Esophagus squamous epithelium (tissue), 5 donors: Measurements from ENCODE around the gene TKFC. TPM values are rescaled to one million over a fixed set of nuclear protein-coding genes. Genes with fewer than 3 reads are reported as not detected.

Experiments
- DNase-seq: peaks from one replicate; lab custom pipeline; 2025; lab: John Stamatoyannopoulos, UW
- H3K27ac ChIP-seq, 4 donors: fragments of 200-600 bp; sonication (generic); one replicate each; pipeline ENCODE4 v1.5.1; 2016 to 2019; ENCODE audit warnings: mild to moderate bottlenecking in 1 of 4
- H3K27me3 ChIP-seq, 4 donors: fragments of 200-600 bp; sonication (generic); 1 replicate in 3 of 4; 2 replicates in 1 of 4; pipeline versions ENCODE4 v1.5.1 to v1.6.0; 2017 to 2021; ENCODE audit warnings: antibody characterized with exemption in 1 of 4
- H3K36me3 ChIP-seq, 3 donors: fragments of 200-600 bp; sonication (generic); one replicate each; pipeline ENCODE4 v1.5.1; 2016 to 2019
- H3K4me1 ChIP-seq, 3 donors: fragments of 200-600 bp; sonication (generic); one replicate each; pipeline ENCODE4 v1.5.1; 2017 to 2019
- H3K4me3 ChIP-seq, 4 donors: fragments of 200-600 bp; sonication (generic); 1 replicate in 3 of 4; 2 replicates in 1 of 4; pipeline ENCODE4 v1.5.1; 2016 to 2019; ENCODE audit warnings: mild to moderate bottlenecking in 2 of 4, moderate library complexity in 1 of 4
- H3K9me3 ChIP-seq, 3 donors: fragments of 200-600 bp; sonication (generic); one replicate each; pipeline ENCODE4 v1.5.1; 2016 to 2019
- POLR2A ChIP-seq, 4 donors: fragments of 450-650 bp; IDR thresholded peaks; one replicate each; pipeline ENCODE4 v1.6.1; 2017; ENCODE audit warnings: antibody characterized with exemption in 4 of 4, mild to moderate bottlenecking in 4 of 4, moderate library complexity in 3 of 4
- WGBS, 2 donors: methylation state at CpG; one replicate each; pipeline ENCODE4 v1.1.5; 2018; 5-methylcytosine and 5-hydroxymethylcytosine counted together
- intact Hi-C: fragments of 100-400 bp; cut with DNase I; formaldehyde crosslinking; loops from one replicate; pipeline ENCODE4 v1.15.0; 2022
- total RNA-seq, 4 donors: library from RNA; depleted of rRNA; stranded (reverse); fragments of >200 nt; gene quantifications; one replicate each; pipeline ENCODE4 v1.1.0, GENCODE V29; 2016
- TF ChIP-seq, protein P1 (sequence below), 6 experiments: fragments of 450-650 bp in 4 of 6; fragments of 200-600 bp in 2 of 6; sonication (generic) in 2 of 6; IDR thresholded peaks; one replicate each; pipeline ENCODE4 v1.5.1; 2016 to 2019; ENCODE audit warnings: antibody characterized with exemption in 6 of 6, mild to moderate bottlenecking in 4 of 6, moderate library complexity in 4 of 6
- donor health status: DM: yes; HTN: yes; CAD: no.

TKFC gene
- total RNA-seq, 4 donors from 2014 or later, result 19.8 to 29.2 (median 26.4) TPM

DNA sequence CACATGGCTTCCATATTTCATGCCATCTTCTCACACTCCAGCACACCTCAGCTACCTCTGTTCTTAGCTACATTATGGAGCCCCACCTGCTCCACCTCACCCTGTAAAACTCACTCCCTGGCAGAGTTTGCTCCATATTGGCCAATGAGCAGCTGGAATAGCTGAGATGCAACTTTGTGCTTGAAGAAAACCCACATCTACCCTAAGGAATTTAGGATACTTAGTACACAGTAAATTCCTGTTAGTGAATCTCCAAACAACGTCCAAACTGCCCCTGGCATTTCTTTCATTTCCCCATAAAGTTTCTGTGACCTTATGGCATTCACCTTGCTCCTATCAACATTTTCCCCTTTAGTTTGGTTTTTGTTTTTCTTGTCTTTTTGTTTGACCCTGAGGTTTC lies 35.7 kb upstream of the TKFC start:
- Histone ChIP-seq H3K4me1 (peaks cover 29 to 49% (median 37%) of the 10 kb centered on the region in 3 donors), H3K27me3 (peaks cover 0 to 34% (median 0%) of the 10 kb centered on the region in 4 donors), H3K36me3 (peaks cover 11 to 39% (median 18%) of the 10 kb centered on the region in 3 donors), H3K9me3 (no peaks in the 10 kb centered on the region), H3K4me3 (no peak overlapping the region), H3K27ac (peak overlapping the region in 2 of 4 donors; percentile 38 to 64)
- no peak for DNase-seq
- intact Hi-C loops, result no loop called here
- TF ChIP-seq, protein P1, sequence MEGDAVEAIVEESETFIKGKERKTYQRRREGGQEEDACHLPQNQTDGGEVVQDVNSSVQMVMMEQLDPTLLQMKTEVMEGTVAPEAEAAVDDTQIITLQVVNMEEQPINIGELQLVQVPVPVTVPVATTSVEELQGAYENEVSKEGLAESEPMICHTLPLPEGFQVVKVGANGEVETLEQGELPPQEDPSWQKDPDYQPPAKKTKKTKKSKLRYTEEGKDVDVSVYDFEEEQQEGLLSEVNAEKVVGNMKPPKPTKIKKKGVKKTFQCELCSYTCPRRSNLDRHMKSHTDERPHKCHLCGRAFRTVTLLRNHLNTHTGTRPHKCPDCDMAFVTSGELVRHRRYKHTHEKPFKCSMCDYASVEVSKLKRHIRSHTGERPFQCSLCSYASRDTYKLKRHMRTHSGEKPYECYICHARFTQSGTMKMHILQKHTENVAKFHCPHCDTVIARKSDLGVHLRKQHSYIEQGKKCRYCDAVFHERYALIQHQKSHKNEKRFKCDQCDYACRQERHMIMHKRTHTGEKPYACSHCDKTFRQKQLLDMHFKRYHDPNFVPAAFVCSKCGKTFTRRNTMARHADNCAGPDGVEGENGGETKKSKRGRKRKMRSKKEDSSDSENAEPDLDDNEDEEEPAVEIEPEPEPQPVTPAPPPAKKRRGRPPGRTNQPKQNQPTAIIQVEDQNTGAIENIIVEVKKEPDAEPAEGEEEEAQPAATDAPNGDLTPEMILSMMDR (IDR thresholded peaks at IDR 0.05), result no peak
- TF ChIP-seq POLR2A (IDR thresholded peaks at IDR 0.05), result no peak
- WGBS, 2 donors, result 6 to 24% methylated on average over 1 of the region's 1 CpG

DNA sequence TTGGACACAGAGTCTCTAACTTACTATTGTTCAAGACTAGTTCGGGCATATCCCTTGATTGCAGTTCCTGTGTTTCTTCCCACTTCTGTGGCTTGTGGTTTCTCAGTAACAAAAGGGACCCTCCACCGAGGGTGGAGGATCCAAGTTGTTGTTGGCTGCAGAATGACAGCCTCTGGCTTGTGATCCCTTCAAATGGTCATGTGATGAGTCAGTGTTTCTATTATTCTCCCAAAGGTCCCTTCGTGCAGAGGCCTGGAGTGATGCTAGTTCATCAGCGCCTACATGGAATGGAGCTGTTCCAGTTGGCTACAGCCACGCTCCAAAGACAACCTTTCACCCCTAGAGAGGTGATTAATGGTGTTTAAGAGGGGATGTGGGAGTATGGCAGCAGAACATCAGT lies 35.3 kb upstream of the TKFC start:
- peaks cover 14 to 43% (median 22%) of the 10 kb centered on the region in 3 donors for H3K36me3 ChIP-seq
- H3K27me3 ChIP-seq, result peaks cover 0 to 30% (median 0%) of the 10 kb centered on the region in 4 donors
- H3K9me3 ChIP-seq, result no peaks in the 10 kb centered on the region
- no peak for DNase-seq
- H3K27ac ChIP-seq, result peak overlapping the region in 1 of 4 donors; percentile 47
- no peak for TF ChIP-seq POLR2A (IDR thresholded peaks at IDR 0.05)
- TF ChIP-seq, protein P1 (IDR thresholded peaks at IDR 0.05), result no peak
- intact Hi-C loops, result no loop called here
- H3K4me3 ChIP-seq, result no peak overlapping the region
- 3 to 8% methylated on average over 3 to 5 of the region's 5 CpGs for WGBS, 2 donors
- H3K4me1 ChIP-seq, result peaks cover 29 to 49% (median 37%) of the 10 kb centered on the region in 3 donors

DNA sequence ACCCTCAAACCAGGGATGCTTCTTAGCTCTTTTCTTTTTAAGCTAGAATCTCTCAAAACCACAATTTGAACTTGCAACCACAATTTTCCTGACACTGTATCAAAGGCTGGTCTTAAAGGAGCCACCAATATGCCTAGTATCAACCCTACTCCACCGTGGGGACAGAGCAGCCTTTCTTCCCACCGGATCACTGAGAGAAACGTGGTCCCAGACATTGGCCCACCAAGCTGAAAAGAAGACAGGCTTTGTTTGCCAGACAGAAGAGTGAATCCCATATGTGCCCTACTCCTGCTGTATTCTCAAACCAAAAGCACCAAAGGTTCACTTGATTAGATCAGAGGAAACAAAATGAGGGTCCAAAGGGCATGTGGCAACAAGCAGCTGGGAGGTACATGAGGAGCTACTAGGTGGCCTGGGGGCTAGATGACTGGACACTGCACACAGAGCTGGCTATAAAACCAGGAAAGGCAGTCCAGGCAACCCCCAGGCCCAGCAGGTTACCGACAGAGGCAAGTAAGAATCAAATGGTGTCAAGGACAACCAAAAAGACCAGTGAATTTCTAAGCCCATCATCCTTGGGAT lies 34.3 kb upstream of the TKFC start:
- H3K9me3 ChIP-seq, result no peaks in the 10 kb centered on the region
- H3K4me1 ChIP-seq, result peaks cover 25 to 44% (median 33%) of the 10 kb centered on the region in 3 donors
- no peak overlapping the region for H3K4me3 ChIP-seq
- peaks cover 0 to 21% (median 0%) of the 10 kb centered on the region in 4 donors for H3K27me3 ChIP-seq
- intact Hi-C loops, result no loop called here
- peaks cover 14 to 53% (median 26%) of the 10 kb centered on the region in 3 donors for H3K36me3 ChIP-seq
- peak overlapping the region in 2 of 4 donors; percentile 19 to 47 for H3K27ac ChIP-seq
- TF ChIP-seq, protein P1 (IDR thresholded peaks at IDR 0.05), result no peak
- TF ChIP-seq POLR2A (IDR thresholded peaks at IDR 0.05), result no peak
- no peak for DNase-seq
- WGBS, 2 donors, result 85 to 90% methylated on average over 4 of the region's 4 CpGs

DNA sequence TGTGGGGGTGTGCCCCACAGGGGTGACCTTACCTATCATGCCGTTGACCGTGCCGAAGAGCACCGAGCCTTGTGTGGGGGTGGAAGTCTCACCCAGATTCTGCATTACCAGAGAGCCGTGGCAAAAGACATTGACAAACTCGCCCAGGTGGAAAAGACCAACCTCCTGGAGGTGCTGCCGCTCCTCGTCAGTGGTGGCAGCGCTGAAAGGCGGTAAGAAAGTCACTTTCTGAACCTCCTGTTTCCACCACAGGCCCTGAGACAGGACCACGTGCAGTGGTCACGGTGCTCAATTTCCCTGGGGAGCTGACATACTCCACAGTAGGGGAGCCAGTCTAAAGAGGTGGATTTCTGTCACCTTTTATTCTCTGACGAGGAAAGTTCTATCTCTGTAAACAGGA lies 30.5 kb upstream of the TKFC start:
- no peak overlapping the region for H3K4me3 ChIP-seq
- intact Hi-C loops, result no loop called here
- H3K36me3 ChIP-seq, result peaks cover 21 to 91% (median 46%) of the 10 kb centered on the region in 3 donors
- TF ChIP-seq POLR2A (IDR thresholded peaks at IDR 0.05), result no peak
- TF ChIP-seq, protein P1 (IDR thresholded peaks at IDR 0.05), result no peak
- H3K4me1 ChIP-seq, result peaks cover 0 to 14% (median 12%) of the 10 kb centered on the region in 3 donors
- DNase-seq, result no peak
- H3K9me3 ChIP-seq, result no peaks in the 10 kb centered on the region
- 91 to 94% methylated on average over 4 to 8 of the region's 13 CpGs for WGBS, 2 donors
- no peaks in the 10 kb centered on the region for H3K27me3 ChIP-seq
- H3K27ac ChIP-seq, result no peak overlapping the region

DNA sequence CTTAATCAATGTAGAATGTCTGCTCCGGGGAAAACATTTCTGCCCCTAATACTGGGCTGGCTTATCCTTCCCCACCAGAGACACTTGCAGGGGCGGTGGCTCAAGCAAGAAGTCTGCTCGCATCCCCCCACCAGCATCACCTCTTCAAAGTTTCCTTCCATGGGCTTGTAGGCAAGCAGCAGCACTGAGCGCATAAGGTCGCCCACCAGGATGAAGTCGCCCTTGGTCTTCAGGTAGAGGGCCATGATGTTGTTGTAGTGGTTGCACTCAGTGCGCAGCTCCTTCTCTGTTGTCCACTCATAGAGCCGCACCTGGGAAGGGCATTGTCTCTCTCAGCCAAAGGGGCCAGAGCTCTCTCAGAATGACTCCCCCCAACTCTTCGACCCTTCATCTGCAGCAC lies 29.3 kb upstream of the TKFC start:
- 94% methylated on average over 9 of the region's 9 CpGs for WGBS, 2 donors
- no peak for DNase-seq
- Histone ChIP-seq H3K36me3 (peaks cover 31 to 100% (median 57%) of the 10 kb centered on the region in 3 donors), H3K4me1 (peaks cover 0 to 2% (median 1%) of the 10 kb centered on the region in 3 donors), H3K9me3 (no peaks in the 10 kb centered on the region), H3K27ac (no peak overlapping the region), H3K4me3 (no peak overlapping the region), H3K27me3 (no peaks in the 10 kb centered on the region)
- intact Hi-C loops, result no loop called here
- TF ChIP-seq, protein P1 (IDR thresholded peaks at IDR 0.05), result no peak
- no peak for TF ChIP-seq POLR2A (IDR thresholded peaks at IDR 0.05)
